ENCODE measurements around the gene OR2A14.
A peak's percentile ranks its signal among the peaks of the same experiment; 100 is the strongest.
"Not testable (repeated sequence)": the region's sequence is repeated elsewhere in the genome, so short reads cannot be mapped to it uniquely, and the experiment has no call there.

The OR2A14 gene

GRCh38 chr7:144122876-144123275 lies at the start of gene OR2A14:
Gene OR2A14, plus strand, starts transcription at chr7:144123176. Its CDS starts 5,937 bp downstream, at chr7:144129113.
- DNase-seq, result no peak

- no peak for DNase-seq
These were observed 48.6 kb upstream of the OR2A14 start for GRCh38 chr7:144074374-144074773.

GRCh38 chr7:144085978-144086377 lies 37.0 kb upstream of the OR2A14 start, which contains the start of gene OR2A12:
Gene OR2A12, plus strand, starts transcription at chr7:144086278. Its CDS starts 8,830 bp downstream, at chr7:144095108.
- DNase-seq, result no peak

GRCh38 chr7:144086730-144087129 lies 36.2 kb upstream of the OR2A14 start:
- no peak for DNase-seq

GRCh38 chr7:144087230-144087629 lies 35.7 kb upstream of the OR2A14 start:
- no peak for DNase-seq

- DNase-seq, result no peak
These were observed 32.3 kb upstream of the OR2A14 start for GRCh38 chr7:144090667-144091066.

GRCh38 chr7:144098776-144099175 lies 24.2 kb upstream of the OR2A14 start:
- DNase-seq, result no peak

GRCh38 chr7:144100607-144101006 lies 22.4 kb upstream of the OR2A14 start:
- no peak for DNase-seq

- DNase-seq, result no peak
These were observed 20.9 kb upstream of the OR2A14 start for GRCh38 chr7:144102041-144102440.

GRCh38 chr7:144105211-144105610 lies 17.8 kb upstream of the OR2A14 start:
- DNase-seq, result no peak

- DNase-seq, result no peak
These were observed 13.7 kb upstream of the OR2A14 start, which contains the start of gene OR2A2 for GRCh38 chr7:144109283-144109682. Gene OR2A2, plus strand, starts transcription at chr7:144109583. Its CDS starts 0 bp downstream, at chr7:144109583.

GRCh38 chr7:144110272-144110671 lies 12.7 kb upstream of the OR2A14 start:
- no peak for DNase-seq

- no peak for DNase-seq
These were observed 9.3 kb upstream of the OR2A14 start for GRCh38 chr7:144113651-144114050.

- no peak for DNase-seq
These were observed 4.6 kb upstream of the OR2A14 start for GRCh38 chr7:144118341-144118740.

GRCh38 chr7:144127714-144128334 lies 4.8 kb downstream of the OR2A14 start:
- peak; percentile 76 for DNase-seq

- not testable (repeated sequence) for DNase-seq
These were observed 6.6 kb downstream of the OR2A14 start for GRCh38 chr7:144129601-144130000.

- no peak for DNase-seq
These were observed 7.8 kb downstream of the OR2A14 start for GRCh38 chr7:144130730-144131129.

- no peak for DNase-seq
These were observed 9.3 kb downstream of the OR2A14 start for GRCh38 chr7:144132262-144132661.

GRCh38 chr7:144133307-144133706 lies 10.3 kb downstream of the OR2A14 start:
- DNase-seq, result no peak

- no peak for DNase-seq
These were observed 11.1 kb downstream of the OR2A14 start for GRCh38 chr7:144134116-144134515.

- no peak for DNase-seq
These were observed 14.5 kb downstream of the OR2A14 start for GRCh38 chr7:144137501-144137900.

GRCh38 chr7:144142187-144142586 lies 19.2 kb downstream of the OR2A14 start:
- DNase-seq, result no peak

- DNase-seq, result no peak
These were observed 21.4 kb downstream of the OR2A14 start for GRCh38 chr7:144144426-144144825.

GRCh38 chr7:144148224-144148827 lies 25.4 kb downstream of the OR2A14 start:
- no peak for DNase-seq

GRCh38 chr7:144158861-144159260 lies 35.9 kb downstream of the OR2A14 start:
- DNase-seq, result no peak
